ENCODE measurements around the gene TRANK1.

Gene TRANK1

GRCh38 chr3:36814066-36814717, 130.7 kb downstream of the TRANK1 start:
- H3K27ac ChIP-seq (ENCODE audit: low read depth, low read length) = no peak overlapping the region
- no peak overlapping the region for H2AK5ac ChIP-seq (ENCODE audit: low read length)
- peaks cover 2% of the 10 kb centered on the region for H3K9me3 ChIP-seq (ENCODE audit: insufficient read depth, low read depth, low read length)
- H3K4me2 ChIP-seq (ENCODE audit: low read length) = no peak overlapping the region
- no peak overlapping the region for H3K18ac ChIP-seq (ENCODE audit: low read length)
- H4K91ac ChIP-seq (ENCODE audit: low read depth, low read length) = no peak overlapping the region
- no peaks in the 10 kb centered on the region for H3K36me3 ChIP-seq (ENCODE audit: control insufficient read depth in 1 of 2, insufficient read depth in 2 of 2, low read length in 2 of 2)
- no peak overlapping the region for H2AFZ ChIP-seq (ENCODE audit: insufficient read depth, low read length, poor library complexity)
- H3K9ac ChIP-seq (ENCODE audit: low read length) = no peak overlapping the region
- H4K8ac ChIP-seq (ENCODE audit: low read depth, low read length) = no peak overlapping the region
- no peak overlapping the region for H3K4me3 ChIP-seq (ENCODE audit: low read depth, low read length)
- no peaks in the 10 kb centered on the region for H3K27me3 ChIP-seq (ENCODE audit: insufficient read depth, low read length)
- no peaks in the 10 kb centered on the region for H3K79me2 ChIP-seq (ENCODE audit: control insufficient read depth, insufficient read depth, low read length, poor library complexity)
- no peak overlapping the region for H3K14ac ChIP-seq (ENCODE audit: low read length)
- no peak overlapping the region for H2BK5ac ChIP-seq (ENCODE audit: low read depth, low read length, poor library complexity)
- H3K4ac ChIP-seq (ENCODE audit: low read depth, low read length) = no peak overlapping the region
- no CpG with 5 or more reads among the region's 7 CpGs for WGBS (ENCODE audit: extremely low coverage, insufficient coverage, insufficient read length)
- peaks cover 8 to 11% of the 10 kb centered on the region in 2 experiments for H3K4me1 ChIP-seq (ENCODE audit: control insufficient read depth in 1 of 2, insufficient read depth in 2 of 2, low read length in 2 of 2)
- no peak overlapping the region for H2BK12ac ChIP-seq (ENCODE audit: low read length)
- no peak overlapping the region for H4K12ac ChIP-seq (ENCODE audit: low read depth, low read length)
- no peak overlapping the region for H2BK120ac ChIP-seq (ENCODE audit: insufficient read depth, low read length, poor library complexity)
- H3K79me1 ChIP-seq (ENCODE audit: low read length) = no peaks in the 10 kb centered on the region
- no peak overlapping the region for H3K23ac ChIP-seq (ENCODE audit: low read length)
- no peak for DNase-seq

GRCh38 chr3:36813305-36813704, 131.5 kb downstream of the TRANK1 start:
- H2AFZ ChIP-seq (ENCODE audit: insufficient read depth, low read length, poor library complexity) = no peak overlapping the region
- H3K36me3 ChIP-seq (ENCODE audit: control insufficient read depth in 1 of 2, insufficient read depth in 2 of 2, low read length in 2 of 2) = no peaks in the 10 kb centered on the region
- H3K18ac ChIP-seq (ENCODE audit: low read length) = no peak overlapping the region
- H2BK5ac ChIP-seq (ENCODE audit: low read depth, low read length, poor library complexity) = no peak overlapping the region
- no peak overlapping the region for H3K27ac ChIP-seq (ENCODE audit: low read depth, low read length)
- H3K14ac ChIP-seq (ENCODE audit: low read length) = no peak overlapping the region
- DNase-seq = peak; percentile 15 to 46
- no peak overlapping the region for H2AK5ac ChIP-seq (ENCODE audit: low read length)
- H3K4me2 ChIP-seq (ENCODE audit: low read length) = no peak overlapping the region
- H3K79me2 ChIP-seq (ENCODE audit: control insufficient read depth, insufficient read depth, low read length, poor library complexity) = no peaks in the 10 kb centered on the region
- no peak overlapping the region for H2BK12ac ChIP-seq (ENCODE audit: low read length)
- H3K23ac ChIP-seq (ENCODE audit: low read length) = no peak overlapping the region
- peaks cover 2% of the 10 kb centered on the region for H3K9me3 ChIP-seq (ENCODE audit: insufficient read depth, low read depth, low read length)
- no peak overlapping the region for H3K4ac ChIP-seq (ENCODE audit: low read depth, low read length)
- H4K8ac ChIP-seq (ENCODE audit: low read depth, low read length) = no peak overlapping the region
- peaks cover 8 to 11% of the 10 kb centered on the region in 2 experiments for H3K4me1 ChIP-seq (ENCODE audit: control insufficient read depth in 1 of 2, insufficient read depth in 2 of 2, low read length in 2 of 2)
- no peak overlapping the region for H4K91ac ChIP-seq (ENCODE audit: low read depth, low read length)
- no peaks in the 10 kb centered on the region for H3K79me1 ChIP-seq (ENCODE audit: low read length)
- no peaks in the 10 kb centered on the region for H3K27me3 ChIP-seq (ENCODE audit: insufficient read depth, low read length)
- no peak overlapping the region for H3K4me3 ChIP-seq (ENCODE audit: low read depth, low read length)
- no peak overlapping the region for H4K12ac ChIP-seq (ENCODE audit: low read depth, low read length)
- no CpG with 5 or more reads among the region's 6 CpGs for WGBS (ENCODE audit: extremely low coverage, insufficient coverage, insufficient read length)
- H3K9ac ChIP-seq (ENCODE audit: low read length) = no peak overlapping the region
- H2BK120ac ChIP-seq (ENCODE audit: insufficient read depth, low read length, poor library complexity) = no peak overlapping the region

- no peak overlapping the region for H3K9ac ChIP-seq (ENCODE audit: low read length)
- no peak overlapping the region for H4K12ac ChIP-seq (ENCODE audit: low read depth, low read length)
Observed at GRCh38 chr3:36812240-36812639, 132.6 kb downstream of the TRANK1 start.

GRCh38 chr3:36811768-36812167, 133.1 kb downstream of the TRANK1 start:
- Histone ChIP-seq H4K12ac (ENCODE audit: low read depth, low read length) (no peak overlapping the region), H3K14ac (ENCODE audit: low read length) (no peak overlapping the region), H4K91ac (ENCODE audit: low read depth, low read length) (no peak overlapping the region), H3K18ac (ENCODE audit: low read length) (no peak overlapping the region), H2BK5ac (ENCODE audit: low read depth, low read length, poor library complexity) (no peak overlapping the region), H3K4me2 (ENCODE audit: low read length) (no peak overlapping the region), H3K9me3 (ENCODE audit: insufficient read depth, low read depth, low read length) (no peaks in the 10 kb centered on the region), H3K4me3 (ENCODE audit: low read depth, low read length) (no peak overlapping the region), H3K27me3 (ENCODE audit: insufficient read depth, low read length) (no peaks in the 10 kb centered on the region), H3K4me1 (ENCODE audit: control insufficient read depth in 1 of 2, insufficient read depth in 2 of 2, low read length in 2 of 2) (peaks cover 8 to 11% of the 10 kb centered on the region in 2 experiments), H4K8ac (ENCODE audit: low read depth, low read length) (no peak overlapping the region), H3K23ac (ENCODE audit: low read length) (no peak overlapping the region), H3K4ac (ENCODE audit: low read depth, low read length) (no peak overlapping the region), H3K9ac (ENCODE audit: low read length) (no peak overlapping the region), H3K79me1 (ENCODE audit: low read length) (no peaks in the 10 kb centered on the region), H3K27ac (ENCODE audit: low read depth, low read length) (no peak overlapping the region), H2BK120ac (ENCODE audit: insufficient read depth, low read length, poor library complexity) (no peak overlapping the region), H2AK5ac (ENCODE audit: low read length) (no peak overlapping the region), H3K36me3 (ENCODE audit: control insufficient read depth in 1 of 2, insufficient read depth in 2 of 2, low read length in 2 of 2) (no peaks in the 10 kb centered on the region), H2BK12ac (ENCODE audit: low read length) (no peak overlapping the region), H3K79me2 (ENCODE audit: control insufficient read depth, insufficient read depth, low read length, poor library complexity) (no peaks in the 10 kb centered on the region), H2AFZ (ENCODE audit: insufficient read depth, low read length, poor library complexity) (no peak overlapping the region)
- WGBS (ENCODE audit: extremely low coverage, insufficient coverage, insufficient read length) = no CpG with 5 or more reads among the region's 2 CpGs
- DNase-seq = no peak

More at GRCh38 chr3:36812240-36812639, 132.6 kb downstream of the TRANK1 start:
- no CpG with 5 or more reads among the region's 1 CpG for WGBS (ENCODE audit: extremely low coverage, insufficient coverage, insufficient read length)
- H3K9me3 ChIP-seq (ENCODE audit: insufficient read depth, low read depth, low read length) = peaks cover under 1% of the 10 kb centered on the region
- H4K8ac ChIP-seq (ENCODE audit: low read depth, low read length) = no peak overlapping the region
- no peak overlapping the region for H3K23ac ChIP-seq (ENCODE audit: low read length)
- no peak overlapping the region for H3K4me3 ChIP-seq (ENCODE audit: low read depth, low read length)
- no peak overlapping the region for H2BK5ac ChIP-seq (ENCODE audit: low read depth, low read length, poor library complexity)
- peaks cover 8 to 11% of the 10 kb centered on the region in 2 experiments for H3K4me1 ChIP-seq (ENCODE audit: control insufficient read depth in 1 of 2, insufficient read depth in 2 of 2, low read length in 2 of 2)
- no peak overlapping the region for H3K18ac ChIP-seq (ENCODE audit: low read length)
- DNase-seq = peak; percentile 40 to 72
- H2BK12ac ChIP-seq (ENCODE audit: low read length) = no peak overlapping the region
- H3K27ac ChIP-seq (ENCODE audit: low read depth, low read length) = no peak overlapping the region
- H3K4ac ChIP-seq (ENCODE audit: low read depth, low read length) = no peak overlapping the region
- H3K4me2 ChIP-seq (ENCODE audit: low read length) = no peak overlapping the region
- H2AK5ac ChIP-seq (ENCODE audit: low read length) = no peak overlapping the region
- H3K79me2 ChIP-seq (ENCODE audit: control insufficient read depth, insufficient read depth, low read length, poor library complexity) = no peaks in the 10 kb centered on the region
- no peak overlapping the region for H3K14ac ChIP-seq (ENCODE audit: low read length)
- H3K79me1 ChIP-seq (ENCODE audit: low read length) = no peaks in the 10 kb centered on the region
- H4K91ac ChIP-seq (ENCODE audit: low read depth, low read length) = no peak overlapping the region
- H2BK120ac ChIP-seq (ENCODE audit: insufficient read depth, low read length, poor library complexity) = no peak overlapping the region
- H3K36me3 ChIP-seq (ENCODE audit: control insufficient read depth in 1 of 2, insufficient read depth in 2 of 2, low read length in 2 of 2) = no peaks in the 10 kb centered on the region
- H3K27me3 ChIP-seq (ENCODE audit: insufficient read depth, low read length) = no peaks in the 10 kb centered on the region
- H2AFZ ChIP-seq (ENCODE audit: insufficient read depth, low read length, poor library complexity) = no peak overlapping the region
